Activated CD8-positive, alpha-beta T cell treated with anti-CD3 and anti-CD28 coated beads, Interleukin-2, amount 10 ng/mL, durations not matched to agents 7 days and 5 days (primary cell): ENCODE measurements around the gene ROMO1. TPM values are rescaled to one million over a fixed set of nuclear protein-coding genes. Genes with fewer than 3 reads are reported as not detected.

ENCODE experiments used
- ATAC-seq: fragments of 150-1000 bp; cut with Tn5 transposase; one replicate; pipeline ENCODE4 v1.10.0; 2021; ENCODE audit warnings: moderate library complexity
- CTCF ChIA-PET: fragments of 350-600 bp; sonication (Branson Sonifier 250); formaldehyde crosslinking; loops from one replicate; lab custom pipeline; 2021; ENCODE audit warnings: antibody characterized with exemption; lab: Charles Lee
- POLR2A ChIA-PET: fragments of 350-600 bp; sonication (Branson Sonifier 250); formaldehyde crosslinking; loops from one replicate; lab custom pipeline; 2021; ENCODE audit warnings: antibody characterized with exemption; lab: Charles Lee
- DNase-seq: peaks from one replicate; pipeline ENCODE4 v3.0.0-alpha.2; 2020
- H3K27ac Mint-ChIP-seq: one replicate; pipeline ENCODE4 v1.8.0; 2021; ENCODE audit warnings: mild to moderate bottlenecking, mixed read lengths
- H3K27me3 Mint-ChIP-seq: one replicate; pipeline ENCODE4 v1.8.0; 2021; ENCODE audit warnings: low read depth, mixed read lengths
- H3K36me3 Mint-ChIP-seq: one replicate; pipeline ENCODE4 v1.8.0; 2021; ENCODE audit warnings: low read depth, mixed read lengths
- H3K4me1 Mint-ChIP-seq: one replicate; pipeline ENCODE4 v1.8.0; 2021; ENCODE audit warnings: low read depth, mixed read lengths
- H3K4me3 Mint-ChIP-seq: one replicate; pipeline ENCODE4 v1.8.0; 2021; ENCODE audit warnings: mild to moderate bottlenecking, mixed read lengths
- H3K9me3 Mint-ChIP-seq: one replicate; pipeline ENCODE4 v1.8.0; 2022; ENCODE audit warnings: mixed read lengths; ENCODE audit not compliant: insufficient read depth
- total RNA-seq, 2 experiments: library from RNA; stranded (reverse); gene quantifications; one replicate each; pipeline ENCODE4 v1.2.3, GENCODE V29; 2021

Gene ROMO1
- total RNA-seq, 2 experiments from 2014 or later, result 134 to 143 TPM

- POLR2A ChIA-PET, result interaction anchor here (0.9 to 4.6 kb wide), 4 partner anchors 43 to 292 kb away, joined by 3 to 34 read pairs (median 7); partner anchors contain the start of genes RBM39 and SCAND1
These were observed 37.3 kb upstream of the ROMO1 start for GRCh38 chr20:35661908-35662307.

GRCh38 chr20:35662551-35662950, 36.7 kb upstream of the ROMO1 start:
- peak overlapping the region; percentile 96 for H3K4me3 Mint-ChIP-seq
- no peak for ATAC-seq
- peaks cover 53% of the 10 kb centered on the region for H3K4me1 Mint-ChIP-seq
- ChIA-PET POLR2A (interaction anchor here (2.0 to 4.6 kb wide), 6 partner anchors 37 to 291 kb away, joined by 5 to 72 read pairs (median 24); partner anchors contain the start of genes NFS1, RBM39, ROMO1 and SCAND1), CTCF (interaction anchor here (1.3 to 5.3 kb wide), 3 partner anchors 77 to 291 kb away, joined by 3 to 18 read pairs (median 3); partner anchors contain the start of gene SCAND1)
- H3K27ac Mint-ChIP-seq, result peak overlapping the region; percentile 86
- DNase-seq, result no peak
- peaks cover 42% of the 10 kb centered on the region for H3K36me3 Mint-ChIP-seq
- H3K9me3 Mint-ChIP-seq, result no peaks in the 10 kb centered on the region
- H3K27me3 Mint-ChIP-seq, result no peaks in the 10 kb centered on the region

More at GRCh38 chr20:35661908-35662307, 37.3 kb upstream of the ROMO1 start:
- no peak for DNase-seq
- Mint-ChIP-seq H3K9me3 (no peaks in the 10 kb centered on the region), H3K4me1 (peaks cover 60% of the 10 kb centered on the region), H3K27ac (peak overlapping the region; percentile 86), H3K4me3 (peak overlapping the region; percentile 96), H3K36me3 (peaks cover 48% of the 10 kb centered on the region), H3K27me3 (no peaks in the 10 kb centered on the region)
- no peak for ATAC-seq
- CTCF ChIA-PET, result interaction anchor here (1.3 to 5.3 kb wide), 4 partner anchors 31 to 291 kb away, joined by 3 to 29 read pairs (median 12); partner anchors contain the start of gene SCAND1

GRCh38 chr20:35663516-35664465, 35.4 kb upstream of the ROMO1 start:
- DNase-seq, result peak; percentile 79
- H3K9me3 Mint-ChIP-seq, result no peaks in the 10 kb centered on the region
- peaks cover 46% of the 10 kb centered on the region for H3K4me1 Mint-ChIP-seq
- ChIA-PET POLR2A (interaction anchor here (0.6 to 4.6 kb wide), 27 partner anchors 8 to 932 kb away, joined by 3 to 72 read pairs (median 4); partner anchors contain the start of genes CEP250, NFS1, RBM39 and ROMO1), CTCF (interaction anchor here (0.6 to 5.3 kb wide), 10 partner anchors 10 to 1613 kb away, joined by 3 to 19 read pairs (median 4); partner anchors contain the start of genes NFS1, ROMO1 and SCAND1)
- peak; percentile 52 for ATAC-seq
- H3K4me3 Mint-ChIP-seq, result peak overlapping the region; percentile 96
- peak overlapping the region; percentile 99 for H3K27ac Mint-ChIP-seq
- no peaks in the 10 kb centered on the region for H3K27me3 Mint-ChIP-seq
- peaks cover 47% of the 10 kb centered on the region for H3K36me3 Mint-ChIP-seq

- CTCF ChIA-PET, result interaction anchor here (1.1 to 5.3 kb wide), 9 partner anchors 11 to 289 kb away, joined by 3 to 19 read pairs (median 4); partner anchors contain the start of genes NFS1, ROMO1 and SCAND1
- Mint-ChIP-seq H3K27me3 (no peaks in the 10 kb centered on the region), H3K9me3 (no peaks in the 10 kb centered on the region), H3K36me3 (peaks cover 47% of the 10 kb centered on the region), H3K27ac (peak within 1 kb of the TSS; percentile 99), H3K4me1 (peaks cover 38% of the 10 kb centered on the region), H3K4me3 (peak within 1 kb of the TSS; percentile 96)
- ATAC-seq (peak; percentile 80), DNase-seq (peak; percentile 96)
- POLR2A ChIA-PET, result interaction anchor here (0.6 to 4.6 kb wide), 21 partner anchors 9 to 289 kb away, joined by 3 to 72 read pairs (median 5); partner anchors contain the start of genes CEP250, NFS1, RBM39 and ROMO1
These were observed 34.6 kb upstream of the ROMO1 start, which contains the start of the genes CPNE1 and RBM12 for GRCh38 chr20:35664466-35665206. CPNE1 (minus strand) TSS chr20:35664900; CDS start chr20:35632923, 31,977 bp downstream. RBM12 (minus strand) TSS chr20:35664900; CDS start chr20:35655322, 9,578 bp downstream.

GRCh38 chr20:35665949-35666288, 33.3 kb upstream of the ROMO1 start:
- no peaks in the 10 kb centered on the region for H3K27me3 Mint-ChIP-seq
- ATAC-seq, result no peak
- peaks cover 26% of the 10 kb centered on the region for H3K4me1 Mint-ChIP-seq
- H3K36me3 Mint-ChIP-seq, result peaks cover 55% of the 10 kb centered on the region
- ChIA-PET CTCF (interaction anchor here (0.8 to 1.4 kb wide), 2 partner anchors 47 to 48 kb away, joined by 3 read pairs; no protein-coding TSS in a partner anchor), POLR2A (interaction anchor here (1.0 to 4.6 kb wide), 4 partner anchors 8 to 288 kb away, joined by 4 to 34 read pairs (median 10); partner anchors contain the start of genes RBM39 and SCAND1)
- no peak for DNase-seq
- H3K27ac Mint-ChIP-seq, result peak overlapping the region; percentile 35
- H3K9me3 Mint-ChIP-seq, result no peaks in the 10 kb centered on the region
- H3K4me3 Mint-ChIP-seq, result no peak overlapping the region

- ATAC-seq (no peak), DNase-seq (no peak)
- H3K27ac Mint-ChIP-seq, result no peak overlapping the region
- ChIA-PET CTCF (interaction anchor here (1.2 to 1.9 kb wide), 2 partner anchors 12 to 285 kb away, joined by 4 read pairs; partner anchors contain the start of gene SCAND1), POLR2A (interaction anchor here (1.6 kb wide), 1 partner anchor 73 kb away, joined by 5 read pairs; the partner anchor contains the start of gene RBM39)
- no peak overlapping the region for H3K4me3 Mint-ChIP-seq
- H3K27me3 Mint-ChIP-seq, result no peaks in the 10 kb centered on the region
- peaks cover 47% of the 10 kb centered on the region for H3K36me3 Mint-ChIP-seq
- no peaks in the 10 kb centered on the region for H3K9me3 Mint-ChIP-seq
- H3K4me1 Mint-ChIP-seq, result peaks cover 5% of the 10 kb centered on the region
These were observed 30.0 kb upstream of the ROMO1 start for GRCh38 chr20:35669221-35669620.

GRCh38 chr20:35669681-35670080, 29.5 kb upstream of the ROMO1 start:
- H3K9me3 Mint-ChIP-seq, result no peaks in the 10 kb centered on the region
- no peak for DNase-seq
- H3K4me3 Mint-ChIP-seq, result no peak overlapping the region
- no peak overlapping the region for H3K27ac Mint-ChIP-seq
- H3K27me3 Mint-ChIP-seq, result no peaks in the 10 kb centered on the region
- POLR2A ChIA-PET, result interaction anchor here (0.6 kb wide), 1 partner anchor 67 kb away, joined by 3 read pairs; no protein-coding TSS in a partner anchor
- CTCF ChIA-PET, result interaction anchor here (1.3 to 1.9 kb wide), 3 partner anchors 12 to 206 kb away, joined by 3 to 5 read pairs (median 4); no protein-coding TSS in a partner anchor
- no peak for ATAC-seq
- peaks cover 48% of the 10 kb centered on the region for H3K36me3 Mint-ChIP-seq
- H3K4me1 Mint-ChIP-seq, result peaks cover 5% of the 10 kb centered on the region

GRCh38 chr20:35673884-35674283, 25.3 kb upstream of the ROMO1 start:
- Mint-ChIP-seq H3K4me1 (no peaks in the 10 kb centered on the region), H3K9me3 (no peaks in the 10 kb centered on the region), H3K36me3 (peaks cover 42% of the 10 kb centered on the region), H3K4me3 (no peak overlapping the region), H3K27ac (no peak overlapping the region), H3K27me3 (no peaks in the 10 kb centered on the region)
- DNase-seq, result no peak
- CTCF ChIA-PET, result no interaction called here
- POLR2A ChIA-PET, result interaction anchor here (1.3 to 1.6 kb wide), 2 partner anchors 8 to 10 kb away, joined by 3 to 4 read pairs; partner anchors contain the start of genes CPNE1 and RBM12
- no peak for ATAC-seq

GRCh38 chr20:35674921-35675320, 24.3 kb upstream of the ROMO1 start:
- Mint-ChIP-seq H3K9me3 (no peaks in the 10 kb centered on the region), H3K27me3 (no peaks in the 10 kb centered on the region), H3K27ac (no peak overlapping the region), H3K4me3 (no peak overlapping the region), H3K4me1 (no peaks in the 10 kb centered on the region), H3K36me3 (peaks cover 37% of the 10 kb centered on the region)
- ChIA-PET POLR2A (no interaction called here), CTCF (no interaction called here)
- DNase-seq (no peak), ATAC-seq (no peak)

- H3K4me1 Mint-ChIP-seq, result no peaks in the 10 kb centered on the region
- ChIA-PET CTCF (interaction anchor here (0.6 to 1.1 kb wide), 2 partner anchors 62 to 619 kb away, joined by 3 read pairs; no protein-coding TSS in a partner anchor), POLR2A (no interaction called here)
- peaks cover 12% of the 10 kb centered on the region for H3K36me3 Mint-ChIP-seq
- ATAC-seq (no peak), DNase-seq (no peak)
- H3K27ac Mint-ChIP-seq, result no peak overlapping the region
- no peaks in the 10 kb centered on the region for H3K27me3 Mint-ChIP-seq
- no peak overlapping the region for H3K4me3 Mint-ChIP-seq
- H3K9me3 Mint-ChIP-seq, result no peaks in the 10 kb centered on the region
These were observed 18.6 kb upstream of the ROMO1 start for GRCh38 chr20:35680452-35681183.
